ENCODE results near the gene GNA14. TPM values are rescaled to one million over a fixed set of nuclear protein-coding genes. Genes with fewer than 3 reads are reported as not detected.

GNA14 gene
- polyA plus RNA-seq, 2 of the 4 experiments (the other 2 are of a cell fraction) = 0.04 to 0.06 TPM

DNA sequence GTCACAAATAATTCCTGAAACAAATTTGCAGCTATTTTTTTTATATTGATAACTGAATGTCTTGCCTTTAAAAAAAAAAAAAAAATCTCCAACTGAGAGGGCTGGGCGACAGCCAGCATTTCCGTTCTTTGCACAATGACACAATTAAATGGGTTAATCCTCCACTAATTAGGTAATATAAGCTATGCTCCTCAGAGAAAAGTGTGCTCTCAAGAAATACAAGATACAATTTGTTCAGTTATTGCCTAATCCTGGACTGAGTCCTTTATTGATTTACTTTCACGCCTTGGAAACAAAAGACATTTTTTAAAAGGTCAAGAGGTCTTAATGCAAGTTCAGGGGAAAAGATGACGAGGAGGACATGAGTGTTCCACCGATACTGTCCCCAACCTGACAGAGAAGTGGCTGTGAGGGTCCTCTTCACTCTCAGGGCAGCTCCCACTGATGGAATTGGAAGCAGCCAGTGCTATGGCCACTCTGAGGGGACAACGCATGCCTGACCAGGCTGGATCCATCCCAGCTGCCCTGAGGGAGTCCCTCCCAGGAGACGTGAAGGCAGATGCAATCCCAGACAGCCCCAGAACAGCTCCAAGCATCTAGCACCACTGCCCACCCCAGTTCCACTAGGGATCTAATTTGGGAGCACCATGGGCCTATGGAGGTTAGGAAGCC is 220.7 kb downstream of the GNA14 start:
- Histone ChIP-seq H3K27ac (no peak overlapping the region), H3K9me3 (no peaks in the 10 kb centered on the region), H3K4me2 (no peak overlapping the region), H3K4me3 (no peak overlapping the region), H3K4me1 (no peaks in the 10 kb centered on the region)
- no peak for DNase-seq (ENCODE audit: low read depth in 1 of 2, low spot score in 1 of 2)
- CTCF ChIA-PET = interaction anchor here (0.9 to 1.6 kb wide), 2 partner anchors 9 to 29 kb away, joined by 3 to 5 read pairs; no protein-coding TSS in a partner anchor
- WGBS (ENCODE audit: missing lambda C conversion rate) = 86% methylated on average over 7 of the region's 7 CpGs
- no peak for ATAC-seq
- no peak for FAIRE-seq
- POLR2A ChIA-PET = no interaction called here
- TF ChIP-seq MYC (IDR thresholded peaks at IDR 0.05; ENCODE audit: borderline replicate concordance, low read length) (no peak), HDAC2 (IDR thresholded peaks at IDR 0.05) (no peak)

DNA sequence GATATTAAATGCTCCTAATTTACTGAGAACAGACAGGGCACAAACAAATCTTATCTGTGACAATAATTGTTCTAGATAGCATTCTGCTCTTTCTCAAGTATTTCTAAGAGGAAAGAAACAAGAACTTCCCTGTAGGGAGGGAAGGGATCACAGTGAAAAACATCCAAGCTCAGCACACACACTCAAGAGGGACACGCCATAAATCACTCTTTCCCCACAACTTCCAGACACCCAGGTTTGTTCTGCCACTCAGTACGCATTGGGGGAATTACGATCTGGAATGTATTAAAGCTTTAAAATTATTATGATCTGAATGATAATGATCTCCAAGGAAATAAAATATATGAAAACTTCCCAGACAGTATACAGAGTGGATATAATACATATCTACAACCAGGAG is 221.4 kb downstream of the GNA14 start:
- Histone ChIP-seq H3K4me1 (no peaks in the 10 kb centered on the region), H3K9me3 (no peaks in the 10 kb centered on the region), H3K4me3 (no peak overlapping the region), H3K4me2 (no peak overlapping the region), H3K27ac (no peak overlapping the region)
- ChIA-PET CTCF (interaction anchor here (0.9 to 1.6 kb wide), 2 partner anchors 8 to 30 kb away, joined by 3 to 5 read pairs; no protein-coding TSS in a partner anchor), POLR2A (no interaction called here)
- ATAC-seq (no peak), DNase-seq (ENCODE audit: low read depth in 1 of 2, low spot score in 1 of 2) (no peak), FAIRE-seq (no peak)
- 57% methylated on average over 3 of the region's 3 CpGs for WGBS (ENCODE audit: missing lambda C conversion rate)
- no peak for TF ChIP-seq CBX8 (IDR thresholded peaks at IDR 0.05)
- TF ChIP-seq RFX5 (IDR thresholded peaks at IDR 0.05) = no peak
- TF ChIP-seq FOSB (CRISPR knock-in tag; IDR thresholded peaks at IDR 0.05) = no peak
- no peak for TF ChIP-seq NFE2L2 (conservative IDR thresholded peaks at IDR 0.05; ENCODE audit: low read length)
- TF ChIP-seq NR3C1 (IDR thresholded peaks at IDR 0.05) = no peak
- no peak for TF ChIP-seq RCOR1 (IDR thresholded peaks at IDR 0.05; ENCODE audit: low read depth, low read length)
- TF ChIP-seq PBX3 (IDR thresholded peaks at IDR 0.05) = no peak
- TF ChIP-seq BCL3 (IDR thresholded peaks at IDR 0.05) = no peak
- no peak for TF ChIP-seq HES2 (IDR thresholded peaks at IDR 0.05)
- no peak for TF ChIP-seq BHLHE40 (IDR thresholded peaks at IDR 0.05; ENCODE audit: low read depth, low read length)
- TF ChIP-seq MAFK (IDR thresholded peaks at IDR 0.05; ENCODE audit: partially characterized antibody) = no peak
- no peak for TF ChIP-seq FOXS1 (CRISPR knock-in tag; IDR thresholded peaks at IDR 0.05)
- no peak for TF ChIP-seq MAX (IDR thresholded peaks at IDR 0.05)
- TF ChIP-seq, protein P1, sequence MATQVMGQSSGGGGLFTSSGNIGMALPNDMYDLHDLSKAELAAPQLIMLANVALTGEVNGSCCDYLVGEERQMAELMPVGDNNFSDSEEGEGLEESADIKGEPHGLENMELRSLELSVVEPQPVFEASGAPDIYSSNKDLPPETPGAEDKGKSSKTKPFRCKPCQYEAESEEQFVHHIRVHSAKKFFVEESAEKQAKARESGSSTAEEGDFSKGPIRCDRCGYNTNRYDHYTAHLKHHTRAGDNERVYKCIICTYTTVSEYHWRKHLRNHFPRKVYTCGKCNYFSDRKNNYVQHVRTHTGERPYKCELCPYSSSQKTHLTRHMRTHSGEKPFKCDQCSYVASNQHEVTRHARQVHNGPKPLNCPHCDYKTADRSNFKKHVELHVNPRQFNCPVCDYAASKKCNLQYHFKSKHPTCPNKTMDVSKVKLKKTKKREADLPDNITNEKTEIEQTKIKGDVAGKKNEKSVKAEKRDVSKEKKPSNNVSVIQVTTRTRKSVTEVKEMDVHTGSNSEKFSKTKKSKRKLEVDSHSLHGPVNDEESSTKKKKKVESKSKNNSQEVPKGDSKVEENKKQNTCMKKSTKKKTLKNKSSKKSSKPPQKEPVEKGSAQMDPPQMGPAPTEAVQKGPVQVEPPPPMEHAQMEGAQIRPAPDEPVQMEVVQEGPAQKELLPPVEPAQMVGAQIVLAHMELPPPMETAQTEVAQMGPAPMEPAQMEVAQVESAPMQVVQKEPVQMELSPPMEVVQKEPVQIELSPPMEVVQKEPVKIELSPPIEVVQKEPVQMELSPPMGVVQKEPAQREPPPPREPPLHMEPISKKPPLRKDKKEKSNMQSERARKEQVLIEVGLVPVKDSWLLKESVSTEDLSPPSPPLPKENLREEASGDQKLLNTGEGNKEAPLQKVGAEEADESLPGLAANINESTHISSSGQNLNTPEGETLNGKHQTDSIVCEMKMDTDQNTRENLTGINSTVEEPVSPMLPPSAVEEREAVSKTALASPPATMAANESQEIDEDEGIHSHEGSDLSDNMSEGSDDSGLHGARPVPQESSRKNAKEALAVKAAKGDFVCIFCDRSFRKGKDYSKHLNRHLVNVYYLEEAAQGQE (IDR thresholded peaks at IDR 0.05) = no peak
- TF ChIP-seq HDAC2 (IDR thresholded peaks at IDR 0.05) = no peak
- TF ChIP-seq ZC3H11A (IDR thresholded peaks at IDR 0.05) = no peak
- TF ChIP-seq, protein P2, sequence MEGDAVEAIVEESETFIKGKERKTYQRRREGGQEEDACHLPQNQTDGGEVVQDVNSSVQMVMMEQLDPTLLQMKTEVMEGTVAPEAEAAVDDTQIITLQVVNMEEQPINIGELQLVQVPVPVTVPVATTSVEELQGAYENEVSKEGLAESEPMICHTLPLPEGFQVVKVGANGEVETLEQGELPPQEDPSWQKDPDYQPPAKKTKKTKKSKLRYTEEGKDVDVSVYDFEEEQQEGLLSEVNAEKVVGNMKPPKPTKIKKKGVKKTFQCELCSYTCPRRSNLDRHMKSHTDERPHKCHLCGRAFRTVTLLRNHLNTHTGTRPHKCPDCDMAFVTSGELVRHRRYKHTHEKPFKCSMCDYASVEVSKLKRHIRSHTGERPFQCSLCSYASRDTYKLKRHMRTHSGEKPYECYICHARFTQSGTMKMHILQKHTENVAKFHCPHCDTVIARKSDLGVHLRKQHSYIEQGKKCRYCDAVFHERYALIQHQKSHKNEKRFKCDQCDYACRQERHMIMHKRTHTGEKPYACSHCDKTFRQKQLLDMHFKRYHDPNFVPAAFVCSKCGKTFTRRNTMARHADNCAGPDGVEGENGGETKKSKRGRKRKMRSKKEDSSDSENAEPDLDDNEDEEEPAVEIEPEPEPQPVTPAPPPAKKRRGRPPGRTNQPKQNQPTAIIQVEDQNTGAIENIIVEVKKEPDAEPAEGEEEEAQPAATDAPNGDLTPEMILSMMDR (IDR thresholded peaks at IDR 0.05) = no peak
- TF ChIP-seq TFCP2L1 (CRISPR knock-in tag; IDR thresholded peaks at IDR 0.05) = no peak
